NCI-H1436 treated with DMSO at 0.1 percent for 48 hours (cell line): ENCODE measurements around the gene SLC25A43.
"Not testable (repeated sequence)": the region's sequence is repeated elsewhere in the genome, so short reads cannot be mapped to it uniquely, and the experiment has no call there.

Experiments
- DNase-seq: peaks from one replicate; lab custom pipeline; 2025; lab: John Stamatoyannopoulos, UW

The SLC25A43 gene

GRCh38 chrX:119468551-119469312 lies 69.6 kb downstream of the SLC25A43 start:
- DNase-seq, result peak; percentile 23

- DNase-seq, result no peak
These were observed 70.1 kb downstream of the SLC25A43 start for GRCh38 chrX:119469313-119469635.

- DNase-seq, result no peak
These were observed 75.7 kb downstream of the SLC25A43 start for GRCh38 chrX:119474615-119475388.

- DNase-seq, result no peak
These were observed 76.4 kb downstream of the SLC25A43 start for GRCh38 chrX:119475389-119476101.

- DNase-seq, result no peak
These were observed 78.7 kb downstream of the SLC25A43 start for GRCh38 chrX:119477812-119478232.

GRCh38 chrX:119478504-119478903 lies 79.4 kb downstream of the SLC25A43 start:
- no peak for DNase-seq

- DNase-seq, result no peak
These were observed 80.7 kb downstream of the SLC25A43 start for GRCh38 chrX:119479845-119480244.

GRCh38 chrX:119481323-119481801 lies 82.2 kb downstream of the SLC25A43 start:
- no peak for DNase-seq

GRCh38 chrX:119482041-119482440 lies 82.9 kb downstream of the SLC25A43 start:
- no peak for DNase-seq

- no peak for DNase-seq
These were observed 83.6 kb downstream of the SLC25A43 start for GRCh38 chrX:119482481-119483480.

GRCh38 chrX:119486745-119487144 lies 87.6 kb downstream of the SLC25A43 start:
- DNase-seq, result no peak

- DNase-seq, result not testable (repeated sequence)
These were observed 88.6 kb downstream of the SLC25A43 start for GRCh38 chrX:119487766-119488165.

- no peak for DNase-seq
These were observed 89.6 kb downstream of the SLC25A43 start for GRCh38 chrX:119488749-119489148.

- no peak for DNase-seq
These were observed 90.3 kb downstream of the SLC25A43 start for GRCh38 chrX:119489212-119490074.

- no peak for DNase-seq
These were observed 93.3 kb downstream of the SLC25A43 start for GRCh38 chrX:119492463-119492862.

GRCh38 chrX:119493851-119494495 lies 94.8 kb downstream of the SLC25A43 start:
- not testable (repeated sequence) for DNase-seq

- DNase-seq, result no peak
These were observed 96.9 kb downstream of the SLC25A43 start for GRCh38 chrX:119495734-119496726.

GRCh38 chrX:119497185-119497584 lies 98.0 kb downstream of the SLC25A43 start:
- no peak for DNase-seq
